ENCODE data around the gene PDZD7.
A peak's percentile ranks its signal among the peaks of the same experiment; 100 is the strongest.

Gene PDZD7

DNA sequence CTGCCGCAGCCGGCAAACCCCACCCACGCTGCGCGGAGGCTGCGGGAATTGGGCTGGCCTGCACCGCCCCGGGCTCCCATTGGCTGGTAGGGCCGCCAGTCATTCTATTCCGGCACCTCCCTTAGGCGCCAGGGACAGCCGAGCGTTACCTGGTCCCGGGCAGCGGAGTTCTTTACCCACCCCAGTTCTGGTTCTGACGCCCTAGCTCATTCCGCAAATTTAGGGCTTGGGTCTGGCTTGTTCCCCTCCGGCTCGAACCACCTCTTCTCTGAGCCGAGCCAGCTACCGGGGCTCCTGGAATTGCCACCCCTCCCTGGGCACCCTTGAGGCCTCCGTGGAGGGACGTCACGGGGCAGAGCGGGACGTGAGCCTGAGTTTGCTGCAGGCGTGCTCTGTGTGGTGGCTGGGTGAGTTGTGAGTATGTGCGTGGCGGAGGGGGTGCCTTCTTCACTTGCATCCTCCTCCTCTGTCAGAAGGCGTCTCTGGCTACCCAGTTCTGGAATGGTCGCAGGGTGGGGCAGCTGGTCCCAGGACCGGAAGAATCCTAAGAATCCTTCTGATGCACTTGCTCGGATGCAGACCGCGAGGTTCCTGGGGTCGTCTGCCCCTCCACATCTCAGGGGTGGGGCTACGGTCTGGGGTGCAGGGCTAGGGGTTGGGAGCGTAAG, at the start of gene PDZD7, which contains the start of gene SFXN3:
PDZD7 (minus strand) TSS at position 2 of the 668 bp plus-strand sequence. CDS start 910 bp downstream, outside the sequence.
SFXN3 (plus strand) TSS at position 107 of the 668 bp plus-strand sequence. CDS start 3,461 bp downstream, outside the sequence.
- peak; percentile 95 for DNase-seq

DNA sequence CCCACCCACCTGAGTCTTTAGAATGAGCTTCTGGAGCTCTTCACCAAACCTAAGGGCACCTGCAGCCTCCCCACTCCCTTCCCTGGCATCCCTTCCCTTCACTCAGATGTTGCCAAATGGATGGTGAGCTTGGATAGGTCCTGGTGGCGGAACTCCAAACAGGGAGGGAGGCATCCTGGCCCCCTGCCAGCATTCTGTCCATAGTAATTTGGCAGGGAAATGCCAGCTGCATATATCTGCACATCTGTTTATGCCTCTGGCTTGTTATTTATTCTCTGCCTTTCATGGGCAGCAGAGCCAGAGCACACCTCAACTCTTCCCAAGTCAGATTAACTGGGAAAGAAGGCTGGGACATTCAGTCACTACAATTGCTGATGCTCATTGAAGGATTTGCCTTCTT, 48.9 kb upstream of the PDZD7 start:
- no peak for DNase-seq

DNA sequence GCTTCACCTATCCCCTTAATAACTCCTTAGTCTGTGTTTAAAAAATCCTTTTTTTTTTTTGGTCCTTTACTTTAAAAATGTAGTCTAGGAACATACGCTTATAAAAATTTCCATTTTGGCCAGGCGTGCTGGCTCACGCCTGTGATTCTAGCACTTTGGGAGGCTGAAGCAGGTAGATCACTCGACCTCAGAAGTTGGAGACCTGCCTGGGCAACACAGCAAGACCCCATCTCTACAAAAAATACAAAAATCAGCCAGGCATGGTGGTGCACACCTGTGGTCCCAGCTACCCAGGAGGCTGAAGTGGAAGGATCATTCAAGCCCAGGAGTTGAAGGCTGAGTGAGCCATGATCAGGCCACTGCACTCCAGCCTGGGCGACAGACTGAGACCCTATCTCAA, 45.7 kb upstream of the PDZD7 start:
- no peak for DNase-seq

DNA sequence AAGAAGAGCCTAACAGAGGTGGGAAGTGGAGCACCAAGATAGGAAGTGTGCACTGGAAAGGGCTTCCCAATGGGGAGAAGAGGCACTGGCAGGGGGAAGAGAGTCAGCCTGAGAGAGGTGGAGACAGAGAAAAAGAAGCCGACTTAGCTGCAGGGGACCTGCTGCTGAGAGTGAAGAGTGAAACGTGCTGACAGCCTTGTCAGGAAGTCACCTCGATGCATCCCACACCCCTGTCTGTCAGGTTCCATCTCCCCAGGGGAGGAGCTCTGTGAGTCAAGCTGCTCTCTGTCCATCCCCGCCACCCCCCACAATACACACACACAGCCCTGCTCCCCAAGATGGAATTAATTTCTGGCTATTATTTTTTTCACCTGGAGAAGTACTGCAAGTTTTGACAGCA, 44.8 kb upstream of the PDZD7 start:
- DNase-seq: no peak

DNA sequence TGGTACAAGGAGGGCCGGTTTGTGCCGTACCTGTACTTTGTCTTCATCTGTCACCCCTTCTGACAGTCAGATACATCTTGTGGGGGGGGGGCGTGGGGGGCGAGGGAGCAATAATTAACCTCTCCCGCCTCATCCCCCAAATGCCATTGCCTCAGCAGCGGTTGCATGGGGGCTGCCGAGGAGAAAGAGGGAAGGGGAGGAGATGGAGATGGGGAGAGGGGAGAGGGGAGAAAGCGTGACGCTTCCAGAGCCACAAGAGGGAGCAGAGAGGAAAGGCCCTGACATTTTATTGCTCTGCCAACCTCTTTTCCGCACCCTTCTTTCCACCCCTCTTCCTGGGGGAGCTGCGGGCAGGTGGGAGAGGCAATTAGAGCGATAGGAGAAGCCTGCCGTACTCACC, 42.7 kb upstream of the PDZD7 start:
- DNase-seq: no peak

DNA sequence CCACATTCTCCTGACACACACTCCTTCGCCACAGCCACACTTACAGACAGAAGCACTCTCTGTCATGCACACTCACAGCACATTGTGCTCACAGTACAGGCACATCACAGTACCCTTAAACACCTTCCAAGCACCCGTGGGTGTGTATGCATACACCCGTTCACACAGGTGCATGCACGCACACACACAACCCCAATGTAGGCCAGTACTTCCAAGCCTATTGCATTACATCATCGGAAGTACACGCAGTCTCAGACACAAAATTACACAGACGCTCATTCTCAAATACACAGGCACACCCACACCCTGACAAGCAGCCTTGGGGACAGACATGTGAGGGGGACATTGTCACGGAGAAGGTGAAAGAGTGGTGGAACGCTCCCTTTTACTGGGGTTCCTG, 42.0 kb upstream of the PDZD7 start:
- no peak for DNase-seq

DNA sequence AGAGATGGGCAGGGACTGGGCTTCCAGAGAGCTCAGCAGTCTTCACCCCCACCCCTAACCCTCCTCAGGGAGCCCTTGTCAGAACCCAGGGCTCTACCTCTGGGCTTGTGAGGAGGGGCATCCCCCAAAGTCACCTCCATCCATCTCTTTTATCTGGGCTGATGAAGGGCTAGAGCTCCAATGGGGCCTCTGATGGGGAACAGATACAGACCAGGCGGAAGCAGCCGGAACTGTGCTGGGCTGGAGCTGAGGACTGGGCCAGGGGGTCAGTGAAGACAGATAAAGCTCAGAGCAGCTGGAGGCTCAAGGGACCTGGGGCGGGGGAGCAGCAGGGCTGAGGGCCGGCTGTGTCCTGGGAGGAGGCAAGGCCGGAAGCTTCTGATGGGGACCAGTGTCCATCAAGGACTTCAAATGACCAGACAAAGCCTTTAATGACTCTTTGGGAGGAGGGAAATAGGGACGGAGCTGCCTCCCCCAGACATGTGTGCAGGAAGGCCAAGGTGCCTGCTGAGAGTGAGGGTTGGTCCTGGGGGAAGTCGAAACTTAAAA, 41.0 kb upstream of the PDZD7 start:
- DNase-seq: no peak

DNA sequence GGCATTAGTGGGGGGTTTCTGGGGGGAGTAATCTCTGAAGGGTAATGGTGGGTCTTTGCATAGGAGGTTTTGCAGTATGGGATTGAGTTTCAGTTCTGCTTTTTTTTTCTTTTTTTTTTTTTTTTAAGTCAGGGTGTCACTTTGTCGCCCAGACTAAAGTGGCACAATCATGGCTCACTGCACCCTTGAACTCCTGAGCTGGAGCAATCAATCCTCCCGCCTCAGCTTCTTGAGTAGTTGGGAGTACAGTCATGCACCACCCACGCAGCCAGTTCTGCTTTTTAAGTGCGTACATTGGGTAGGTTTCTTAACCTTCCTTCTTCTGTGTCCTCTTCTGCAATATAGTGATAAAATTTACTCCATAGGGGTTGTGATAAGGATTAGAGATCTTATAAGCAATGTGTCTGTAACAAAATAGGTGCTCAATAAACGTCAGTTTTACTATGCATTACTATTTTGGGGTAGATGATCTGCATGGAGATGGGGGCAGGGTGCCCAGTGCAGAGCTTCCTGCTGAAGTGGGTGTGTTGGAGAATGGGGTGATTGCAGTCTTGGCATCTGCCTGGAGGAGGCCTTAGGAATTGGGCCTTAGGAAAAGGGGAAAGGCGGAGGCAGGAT, 40.4 kb upstream of the PDZD7 start:
- no peak for DNase-seq

DNA sequence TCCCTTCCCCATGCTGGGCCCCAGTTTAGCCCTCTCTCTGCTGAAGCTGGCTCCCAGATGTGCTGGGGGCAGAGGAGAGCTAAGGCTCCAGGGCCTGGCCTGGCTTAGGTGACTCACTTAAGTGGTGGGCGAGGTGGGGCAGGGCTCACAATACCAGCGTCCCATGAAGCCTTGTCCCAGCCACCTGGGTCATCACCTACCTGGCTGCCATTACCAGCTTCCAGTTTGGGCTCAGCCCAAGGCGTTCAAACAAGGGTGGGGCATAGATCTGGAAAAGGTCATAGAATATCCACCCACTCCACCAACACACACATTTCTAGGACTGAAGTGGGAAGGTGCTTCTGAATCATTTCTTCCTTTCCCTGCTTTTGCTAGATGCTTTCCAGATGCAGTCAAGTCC, 39.2 kb upstream of the PDZD7 start:
- no peak for DNase-seq

DNA sequence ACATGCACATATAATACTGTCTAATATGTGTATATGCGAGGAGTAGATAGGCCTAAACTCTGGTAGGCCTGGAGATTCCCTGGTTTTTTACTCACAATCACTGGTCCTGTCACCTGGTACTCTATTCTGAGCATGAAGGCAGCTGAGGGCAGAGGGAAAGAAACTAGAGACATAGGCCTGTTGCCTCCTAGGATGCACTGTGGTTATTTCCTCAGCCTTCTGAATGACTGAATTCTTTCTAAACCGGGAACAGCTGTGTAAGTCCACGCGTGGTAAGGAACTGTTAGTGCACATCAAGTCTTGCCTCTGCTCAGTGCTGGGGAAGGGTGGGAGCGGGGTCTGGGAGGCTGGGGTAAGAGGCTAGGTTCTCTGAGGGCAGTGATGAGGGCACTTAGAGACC, 38.5 kb upstream of the PDZD7 start:
- DNase-seq: no peak

DNA sequence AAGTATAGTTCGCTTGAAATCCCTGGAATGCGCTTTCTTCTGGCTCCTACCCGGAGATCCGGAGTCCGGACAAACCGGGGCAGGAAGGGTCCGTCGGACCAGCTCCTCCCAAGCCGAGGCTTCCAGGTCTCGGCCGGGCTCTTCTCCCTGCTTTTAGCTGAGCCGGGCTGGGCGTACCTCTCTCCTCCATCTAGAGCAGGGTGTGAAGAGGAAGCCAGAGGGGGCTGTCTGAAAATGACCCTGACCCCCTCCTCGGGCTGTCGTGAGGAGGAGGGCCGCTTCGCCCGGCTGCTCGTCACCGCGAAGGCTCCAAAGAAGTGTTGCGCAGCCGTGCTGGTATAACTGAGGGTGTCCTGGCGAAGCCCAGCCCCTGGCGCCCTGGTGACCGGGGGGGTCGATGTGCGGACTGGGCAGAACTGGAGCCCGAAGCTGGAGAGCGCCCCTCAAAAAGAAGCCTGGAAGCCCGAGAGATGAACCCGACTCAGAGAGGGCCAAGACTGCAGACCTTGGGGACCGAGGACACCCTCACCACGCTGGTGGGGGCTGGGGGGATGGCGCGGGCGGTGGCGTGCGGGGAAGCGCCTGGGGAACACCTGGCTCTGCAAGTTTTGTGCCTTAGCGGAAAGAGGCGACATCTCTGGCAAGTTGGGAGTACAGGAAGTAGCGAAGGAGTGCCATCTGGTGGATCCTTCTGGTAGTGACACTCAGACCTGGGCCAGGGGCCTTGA, 36.6 kb upstream of the PDZD7 start:
- peak; percentile 61 for DNase-seq

DNA sequence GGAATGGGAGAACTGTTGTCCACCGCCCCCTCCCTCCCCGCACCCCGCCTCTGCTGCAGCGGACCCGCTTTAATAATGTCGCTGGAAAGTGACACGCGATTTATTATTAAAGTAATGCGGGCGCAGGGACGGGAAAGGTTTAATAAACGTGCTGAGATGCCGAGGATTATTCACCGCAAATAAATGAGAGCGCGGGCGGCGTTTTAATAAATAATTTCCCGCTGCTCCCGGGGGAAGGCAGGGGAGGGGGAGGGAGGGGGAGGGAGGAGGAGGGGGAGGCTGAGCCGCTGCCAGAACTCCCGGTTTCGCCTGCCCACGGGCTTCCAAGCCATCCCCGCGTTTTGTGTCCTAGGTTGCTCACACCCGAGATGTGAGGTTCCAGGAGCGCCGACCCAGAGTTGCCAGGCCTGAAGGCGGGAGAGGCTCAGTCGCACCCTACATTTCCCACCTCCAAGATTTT, 36.0 kb upstream of the PDZD7 start:
- no peak for DNase-seq

DNA sequence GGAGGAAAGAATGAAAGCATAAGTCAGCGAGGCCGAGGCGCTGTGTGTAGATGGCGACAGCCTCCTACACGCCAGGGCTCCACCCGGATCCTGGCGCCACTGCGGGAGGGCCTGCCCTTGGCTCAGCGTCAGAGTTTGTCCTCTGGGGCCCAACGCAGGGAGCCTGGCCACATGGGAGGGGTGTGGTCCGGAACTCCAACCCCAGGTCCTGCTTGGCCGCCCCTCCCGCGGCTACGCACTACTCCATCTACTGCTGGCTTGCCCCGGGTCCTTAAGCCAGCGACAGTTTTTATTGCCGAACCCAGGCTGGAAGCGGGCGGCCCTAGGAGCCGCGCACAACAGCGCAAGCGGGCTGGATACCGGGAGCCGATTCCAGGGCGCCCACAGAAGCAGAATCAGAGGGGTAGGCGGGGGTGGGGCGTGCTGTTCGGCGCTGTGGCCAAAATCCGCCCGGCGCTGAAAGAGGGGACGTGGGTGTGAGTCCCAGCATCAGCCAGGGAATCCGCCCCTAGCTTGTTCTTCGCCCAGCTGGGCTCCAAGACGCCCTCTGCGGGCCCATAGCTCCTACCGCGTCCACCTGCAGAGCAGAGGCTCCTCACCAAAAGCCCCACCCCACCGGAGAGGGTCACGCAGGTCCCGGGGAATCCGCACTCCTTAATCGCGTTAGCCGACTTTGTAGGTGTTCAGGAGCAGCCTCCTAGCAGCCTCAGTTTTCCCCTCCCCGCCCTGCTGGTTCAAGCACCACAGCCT, 35.4 kb upstream of the PDZD7 start:
- peak; percentile 24 for DNase-seq

DNA sequence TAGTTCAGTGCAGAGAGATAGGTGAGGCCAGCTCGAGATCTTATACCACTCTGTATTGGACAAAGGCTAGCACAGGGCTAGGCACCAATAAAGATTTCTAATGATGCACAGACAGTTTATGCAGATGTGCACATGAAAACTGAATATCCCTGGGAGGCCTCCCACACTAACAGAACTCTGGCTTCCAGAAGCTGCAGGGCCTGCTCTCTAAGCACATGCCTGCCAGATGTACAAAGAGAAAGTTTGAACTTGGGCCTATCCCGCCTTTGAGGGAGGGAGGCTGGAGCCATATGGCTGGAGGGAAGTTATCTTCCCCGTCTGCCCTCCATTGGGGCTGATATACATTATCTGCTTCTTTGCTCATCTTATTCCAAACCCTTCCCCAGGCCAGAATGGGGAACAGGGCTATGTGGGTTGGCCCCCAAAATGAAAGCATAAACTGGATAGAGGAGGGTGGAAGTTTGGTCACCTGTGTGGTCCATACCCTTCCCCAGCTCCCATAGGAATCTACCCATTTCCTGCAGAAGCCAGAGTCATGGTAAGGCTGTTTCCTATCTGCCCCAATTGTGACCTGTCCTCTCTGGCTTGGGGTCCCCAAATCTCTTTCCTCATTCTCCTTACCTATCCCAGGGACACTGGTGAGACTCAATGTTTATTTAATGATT, 34.7 kb upstream of the PDZD7 start:
- DNase-seq: no peak

DNA sequence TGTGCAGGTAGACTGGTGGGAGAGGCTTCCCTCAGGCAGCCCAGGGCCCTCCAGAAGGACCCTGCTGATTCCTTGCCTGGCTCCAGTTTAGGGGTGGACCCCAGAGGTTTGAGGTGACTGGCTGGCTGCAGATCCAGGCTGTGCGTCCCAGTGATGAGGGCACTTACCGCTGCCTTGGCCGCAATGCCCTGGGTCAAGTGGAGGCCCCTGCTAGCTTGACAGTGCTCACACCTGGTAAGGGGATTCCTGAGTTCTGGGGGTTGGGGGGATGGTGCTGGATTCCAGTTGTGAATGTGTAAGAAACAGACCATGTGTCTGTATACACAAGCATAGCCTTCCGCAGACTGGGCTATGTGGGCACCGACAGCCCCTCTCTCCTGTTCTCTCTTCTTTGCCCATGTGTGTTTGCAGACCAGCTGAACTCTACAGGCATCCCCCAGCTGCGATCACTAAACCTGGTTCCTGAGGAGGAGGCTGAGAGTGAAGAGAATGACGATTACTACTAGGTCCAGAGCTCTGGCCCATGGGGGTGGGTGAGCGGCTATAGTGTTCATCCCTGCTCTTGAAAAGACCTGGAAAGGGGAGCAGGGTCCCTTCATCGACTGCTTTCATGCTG, 33.6 kb upstream of the PDZD7 start:
- DNase-seq: no peak

DNA sequence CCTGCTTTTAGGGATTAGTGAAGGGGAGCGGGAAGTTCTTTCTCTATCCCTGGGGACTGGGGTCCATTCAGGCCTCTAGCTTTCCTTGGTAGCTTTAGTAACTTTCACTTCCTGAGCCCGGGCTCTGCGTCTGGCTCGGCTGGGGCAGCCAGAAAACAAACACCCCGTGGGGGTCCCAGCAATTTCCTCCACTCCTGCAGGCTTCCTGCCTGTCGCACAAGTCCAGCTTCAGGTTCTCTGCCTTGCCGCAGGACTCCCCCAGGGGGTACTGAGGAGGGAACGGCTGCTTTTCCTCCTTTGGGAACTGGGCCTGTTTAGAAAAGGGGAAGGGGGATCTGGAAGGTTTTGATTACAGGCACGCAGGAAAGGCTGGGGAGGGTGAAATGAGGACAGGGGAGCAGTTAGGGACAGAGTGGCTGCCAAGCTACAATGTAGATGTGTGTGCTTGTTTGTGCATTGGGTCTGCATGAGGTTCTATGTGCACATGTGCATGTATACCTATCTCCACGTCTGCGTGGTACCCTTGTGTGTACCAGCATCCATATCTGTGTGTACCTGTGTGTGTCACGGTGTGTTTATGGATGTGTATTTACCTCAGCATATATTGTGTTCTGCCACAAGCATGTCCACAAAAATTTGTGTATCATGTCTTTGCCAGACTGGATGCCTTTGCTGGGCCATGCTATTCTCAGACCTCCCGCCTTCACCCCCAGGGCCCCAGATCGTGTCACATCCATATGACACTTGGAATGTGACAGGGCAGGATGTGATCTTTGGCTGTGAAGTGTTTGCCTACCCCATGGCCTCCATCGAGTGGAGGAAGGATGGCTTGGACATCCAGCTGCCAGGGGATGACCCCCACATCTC, 32.9 kb upstream of the PDZD7 start:
- DNase-seq: no peak

DNA sequence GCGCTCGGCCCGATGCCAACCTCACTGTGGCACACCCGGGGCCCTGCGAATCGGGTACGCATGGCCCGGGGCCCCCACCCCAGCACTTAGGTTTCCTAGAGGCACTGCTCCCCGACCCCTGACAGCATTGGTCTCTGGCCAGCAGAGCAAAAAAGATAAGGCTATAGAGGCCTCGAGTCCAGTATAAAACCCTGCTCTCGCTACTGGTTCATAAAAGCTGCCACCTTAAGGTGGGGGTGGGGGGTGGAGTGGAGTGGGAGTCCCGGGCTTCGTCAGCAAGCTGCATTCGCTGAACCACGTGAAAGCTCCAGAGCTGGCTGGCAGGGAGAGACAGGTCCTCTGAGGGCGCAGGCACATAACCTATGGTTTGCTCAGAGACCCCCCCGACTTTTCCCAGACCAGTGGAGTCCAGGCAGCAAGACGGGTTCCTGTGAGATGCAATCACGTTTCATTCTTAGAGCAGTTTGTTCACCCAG, 32.2 kb upstream of the PDZD7 start:
- DNase-seq: no peak

DNA sequence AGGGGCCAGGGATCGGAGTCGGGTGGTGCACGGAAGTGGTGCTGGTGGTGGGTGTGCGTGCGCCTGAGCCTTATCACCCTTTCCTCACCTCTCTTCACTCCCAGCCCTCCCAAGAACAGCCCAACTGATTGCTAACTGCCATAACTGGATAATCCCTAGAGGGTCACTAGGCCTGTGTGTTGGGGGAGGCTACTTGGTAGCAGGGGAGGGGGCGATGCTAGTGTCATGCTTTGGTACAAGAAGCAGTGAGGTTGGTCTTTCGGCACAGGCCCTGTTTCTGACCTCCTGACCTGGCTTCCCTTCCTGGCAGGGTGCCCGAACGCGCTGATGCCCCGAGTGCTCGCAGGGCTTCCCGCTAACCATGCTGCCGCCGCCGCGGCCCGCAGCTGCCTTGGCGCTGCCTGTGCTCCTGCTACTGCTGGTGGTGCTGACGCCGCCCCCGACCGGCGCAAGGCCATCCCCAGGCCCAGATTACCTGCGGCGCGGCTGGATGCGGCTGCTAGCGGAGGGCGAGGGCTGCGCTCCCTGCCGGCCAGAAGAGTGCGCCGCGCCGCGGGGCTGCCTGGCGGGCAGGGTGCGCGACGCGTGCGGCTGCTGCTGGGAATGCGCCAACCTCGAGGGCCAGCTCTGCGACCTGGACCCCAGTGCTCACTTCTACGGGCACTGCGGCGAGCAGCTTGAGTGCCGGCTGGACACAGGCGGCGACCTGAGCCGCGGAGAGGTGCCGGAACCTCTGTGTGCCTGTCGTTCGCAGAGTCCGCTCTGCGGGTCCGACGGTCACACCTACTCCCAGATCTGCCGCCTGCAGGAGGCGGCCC, 31.5 kb upstream of the PDZD7 start:
- peak; percentile 29 for DNase-seq

DNA sequence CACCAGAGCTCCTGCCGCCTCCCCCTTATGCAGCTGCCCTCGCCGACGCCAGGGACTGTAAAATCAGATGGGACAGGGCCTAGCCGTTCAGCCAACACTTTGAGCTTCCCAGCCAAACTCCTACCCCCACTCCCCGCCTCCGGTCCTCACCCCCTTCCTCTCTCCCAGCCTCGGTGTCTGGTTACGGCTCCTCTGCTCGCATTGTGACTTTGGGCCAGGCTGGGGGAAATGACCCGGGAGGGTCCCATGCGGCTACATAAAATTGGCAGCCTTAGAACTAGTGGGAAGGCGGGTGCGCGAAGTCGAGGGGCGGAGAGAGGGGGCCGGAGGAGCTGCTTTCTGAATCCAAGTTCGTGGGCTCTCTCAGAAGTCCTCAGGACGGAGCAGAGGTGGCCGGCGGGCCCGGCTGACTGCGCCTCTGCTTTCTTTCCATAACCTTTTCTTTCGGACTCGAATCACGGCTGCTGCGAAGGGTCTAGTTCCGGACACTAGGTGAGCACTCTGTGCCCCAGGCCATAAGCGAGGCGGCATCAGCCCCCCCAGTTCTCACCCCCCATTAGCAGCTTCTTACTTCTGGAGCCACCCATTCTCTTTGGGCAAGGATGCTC, 30.8 kb upstream of the PDZD7 start, which contains the start of gene KAZALD1:
KAZALD1 (plus strand) TSS at position 366 of the 608 bp plus-strand sequence. CDS start 604 bp downstream, outside the sequence.
- no peak for DNase-seq
